Measurements from ENCODE around the gene SESN1.
"Not testable (repeated sequence)": the region's sequence is repeated elsewhere in the genome, so short reads cannot be mapped to it uniquely, and the experiment has no call there.

SESN1 gene

DNA sequence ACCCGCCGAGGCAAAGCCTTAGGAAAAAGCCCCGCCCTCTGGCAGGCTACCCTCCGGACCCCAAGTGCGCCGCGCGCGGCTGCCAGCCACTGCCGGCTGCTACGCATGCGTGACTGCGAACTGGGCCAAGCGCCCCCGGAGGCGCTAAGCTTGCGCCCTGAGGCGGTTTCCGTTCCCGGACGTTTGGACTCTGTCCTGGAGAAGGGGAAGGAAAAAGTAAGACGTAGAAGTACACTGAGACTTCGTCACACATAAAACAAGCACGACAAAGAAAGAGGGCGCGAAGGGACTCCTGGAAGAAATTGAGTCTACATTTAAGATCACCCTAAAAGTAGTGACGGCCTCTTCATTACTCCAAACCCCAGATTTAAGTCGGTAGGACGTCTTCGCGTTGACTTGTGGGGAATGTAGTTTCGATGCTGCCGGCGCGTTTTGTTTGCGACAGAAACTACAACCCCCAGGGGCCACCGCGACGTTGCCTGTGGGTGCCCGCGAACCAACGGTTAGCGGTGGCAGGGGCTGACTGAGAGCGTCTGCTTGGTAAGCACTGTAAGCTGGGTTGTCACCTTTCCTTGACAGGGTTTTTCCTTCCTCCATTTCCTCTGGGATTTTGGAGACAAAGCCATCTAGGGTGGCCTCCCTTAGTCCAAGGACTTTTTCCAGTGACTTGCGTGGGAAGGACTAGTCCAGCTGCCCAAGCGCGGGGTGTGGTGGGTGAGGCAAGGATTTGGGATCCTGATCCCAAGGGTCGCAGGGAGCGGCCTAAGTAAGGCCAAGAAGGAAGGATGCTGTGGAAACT lies 589 bp upstream of the SESN1 start, which contains the start of gene CEP57L1:
Gene CEP57L1, plus strand, starts transcription at position 472 of the 799 bp plus-strand sequence. CDS start 49,715 bp downstream, outside the sequence.
- peak; percentile 91 to 97 for DNase-seq (ENCODE audit: low read depth in 2 of 2)

GRCh38 chr6:109093732-109094415 lies 772 bp downstream of the SESN1 start:
- no peak for DNase-seq (ENCODE audit: low read depth in 2 of 2)

- no peak for DNase-seq (ENCODE audit: low read depth in 2 of 2)
These were observed 2.6 kb downstream of the SESN1 start for GRCh38 chr6:109092074-109092473.

DNA sequence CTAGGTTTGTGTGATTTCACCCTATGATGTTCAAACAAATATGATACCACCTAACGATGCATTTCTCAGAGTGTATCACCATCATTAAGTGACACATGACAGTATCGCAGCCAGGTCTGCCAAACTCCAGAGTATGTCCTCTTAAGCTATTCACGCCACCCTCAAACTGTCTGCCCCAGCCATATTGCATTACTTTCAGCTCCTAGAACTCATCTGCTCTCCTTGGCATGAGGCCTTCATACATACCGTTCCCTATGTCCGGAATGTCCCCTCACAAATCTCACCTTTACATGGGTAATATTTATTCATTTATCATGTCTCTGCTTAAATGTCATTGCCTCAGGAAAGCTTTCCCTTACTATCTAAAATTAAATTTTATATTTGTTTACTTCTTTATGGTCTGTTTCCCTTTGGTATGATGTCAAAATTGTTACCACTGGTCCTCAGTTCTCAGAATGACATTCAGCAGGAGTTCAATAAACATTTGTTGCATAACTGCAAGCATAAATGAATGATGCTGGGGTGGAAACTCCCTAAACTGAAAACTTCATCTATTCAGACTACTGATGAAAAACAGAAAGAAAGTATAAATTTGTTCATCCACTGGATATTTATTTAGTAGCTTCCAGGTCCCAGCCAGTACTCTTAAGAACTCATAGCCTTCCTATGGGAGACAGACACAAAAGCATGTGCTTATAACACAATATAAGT lies 3.2 kb downstream of the SESN1 start:
- no peak for DNase-seq (ENCODE audit: low read depth in 2 of 2)

DNA sequence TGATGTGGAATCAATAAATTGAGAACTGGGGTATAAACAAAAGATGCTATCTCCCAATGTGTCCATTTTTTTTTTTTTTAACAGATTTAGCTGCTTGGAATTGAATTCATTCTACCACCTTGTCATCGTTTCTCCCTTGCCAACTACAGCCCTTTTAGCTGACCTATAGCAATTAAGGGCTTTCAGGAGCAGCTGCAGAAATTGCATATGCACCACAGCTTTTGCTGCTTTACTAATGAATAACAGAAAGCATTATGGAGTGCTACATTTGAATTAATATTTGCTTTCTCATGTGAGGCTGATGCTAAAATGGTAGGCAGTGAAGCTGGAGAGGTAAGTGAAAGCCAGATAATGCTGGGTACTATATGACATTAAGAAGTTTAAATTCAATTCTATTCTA lies 5.7 kb downstream of the SESN1 start:
- no peak for DNase-seq (ENCODE audit: low read depth in 2 of 2)

DNA sequence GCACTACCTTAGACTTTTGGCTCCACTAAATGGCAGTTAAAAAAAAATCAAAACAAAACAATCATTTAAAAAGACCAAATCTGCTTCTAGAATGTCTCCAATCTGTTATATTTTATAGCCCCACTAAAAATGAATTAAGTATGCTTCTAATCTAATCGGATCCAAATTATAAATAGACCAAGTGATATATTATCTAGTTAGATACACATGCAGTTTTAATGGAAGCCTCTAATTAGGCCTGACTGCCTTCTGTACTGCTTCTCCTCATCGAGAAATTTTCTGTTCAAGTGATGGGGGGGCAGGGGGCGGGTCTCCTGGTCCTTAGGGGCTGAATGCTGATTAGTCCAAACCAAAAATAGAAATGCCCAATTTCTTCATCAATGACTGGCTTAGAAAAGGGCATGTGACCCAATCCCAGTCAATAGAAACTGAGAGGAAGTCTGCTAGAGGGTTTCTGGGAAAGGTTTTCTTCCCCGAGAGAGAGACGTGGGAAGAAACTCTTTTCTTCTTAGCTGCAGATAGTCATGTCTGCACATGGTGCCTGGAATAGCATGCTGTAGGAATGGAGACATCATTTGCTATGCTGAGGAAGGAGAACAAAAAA lies 6.9 kb downstream of the SESN1 start:
- DNase-seq (ENCODE audit: low read depth in 2 of 2), result no peak

GRCh38 chr6:109084146-109084545 lies 10.5 kb downstream of the SESN1 start:
- not testable (repeated sequence) for DNase-seq (ENCODE audit: low read depth in 2 of 2)

DNA sequence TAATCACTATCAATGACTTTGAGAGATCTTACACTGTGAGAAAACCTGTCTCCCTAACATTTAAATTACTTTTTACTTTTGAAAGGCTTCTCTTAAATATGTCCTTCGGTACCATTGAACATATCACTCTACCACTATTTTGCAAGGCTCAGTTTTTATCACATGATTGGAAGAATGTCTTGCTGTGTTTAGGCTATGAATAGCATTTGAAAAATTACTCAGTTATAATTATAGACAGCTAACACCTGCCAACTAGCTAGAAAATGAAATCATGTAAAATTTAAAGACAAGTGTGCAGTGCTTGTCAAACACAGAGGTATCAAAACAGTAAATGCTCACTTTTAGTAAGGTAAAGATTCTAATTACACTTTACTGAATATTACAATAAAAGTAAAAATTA lies 11.0 kb downstream of the SESN1 start:
- DNase-seq (ENCODE audit: low read depth in 2 of 2), result no peak

DNA sequence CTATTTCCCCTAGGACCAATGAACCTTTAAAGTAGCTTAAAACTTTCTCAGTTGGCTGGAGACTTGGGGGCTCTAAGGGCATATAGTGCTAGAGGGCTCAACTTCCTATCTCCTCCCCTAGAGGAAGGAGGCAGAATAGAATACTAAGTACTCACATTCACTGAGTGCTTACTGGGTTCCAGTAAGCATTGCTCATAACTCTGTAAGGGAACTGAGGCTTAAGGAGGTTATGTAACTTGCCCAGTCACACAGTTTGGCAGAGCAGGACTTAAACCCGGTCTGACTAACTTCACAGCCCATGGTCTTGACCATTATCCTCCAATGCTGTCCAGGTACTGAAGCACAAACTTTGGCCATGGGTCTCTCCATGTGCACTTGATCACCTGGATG lies 12.5 kb downstream of the SESN1 start:
- DNase-seq (ENCODE audit: low read depth in 2 of 2), result no peak

- DNase-seq (ENCODE audit: low read depth in 2 of 2), result no peak
These were observed 13.0 kb downstream of the SESN1 start for GRCh38 chr6:109081516-109082187.

GRCh38 chr6:109081026-109081425 lies 13.6 kb downstream of the SESN1 start:
- no peak for DNase-seq (ENCODE audit: low read depth in 2 of 2)

GRCh38 chr6:109079981-109080380 lies 14.7 kb downstream of the SESN1 start:
- DNase-seq (ENCODE audit: low read depth in 2 of 2), result no peak

- DNase-seq (ENCODE audit: low read depth in 2 of 2), result no peak
These were observed 18.3 kb downstream of the SESN1 start for GRCh38 chr6:109076377-109076776.

- DNase-seq (ENCODE audit: low read depth in 2 of 2), result peak; percentile 65 to 68
These were observed 18.7 kb downstream of the SESN1 start for GRCh38 chr6:109075934-109076333.

GRCh38 chr6:109074133-109074415 lies 20.6 kb downstream of the SESN1 start:
- DNase-seq (ENCODE audit: low read depth in 2 of 2), result no peak

DNA sequence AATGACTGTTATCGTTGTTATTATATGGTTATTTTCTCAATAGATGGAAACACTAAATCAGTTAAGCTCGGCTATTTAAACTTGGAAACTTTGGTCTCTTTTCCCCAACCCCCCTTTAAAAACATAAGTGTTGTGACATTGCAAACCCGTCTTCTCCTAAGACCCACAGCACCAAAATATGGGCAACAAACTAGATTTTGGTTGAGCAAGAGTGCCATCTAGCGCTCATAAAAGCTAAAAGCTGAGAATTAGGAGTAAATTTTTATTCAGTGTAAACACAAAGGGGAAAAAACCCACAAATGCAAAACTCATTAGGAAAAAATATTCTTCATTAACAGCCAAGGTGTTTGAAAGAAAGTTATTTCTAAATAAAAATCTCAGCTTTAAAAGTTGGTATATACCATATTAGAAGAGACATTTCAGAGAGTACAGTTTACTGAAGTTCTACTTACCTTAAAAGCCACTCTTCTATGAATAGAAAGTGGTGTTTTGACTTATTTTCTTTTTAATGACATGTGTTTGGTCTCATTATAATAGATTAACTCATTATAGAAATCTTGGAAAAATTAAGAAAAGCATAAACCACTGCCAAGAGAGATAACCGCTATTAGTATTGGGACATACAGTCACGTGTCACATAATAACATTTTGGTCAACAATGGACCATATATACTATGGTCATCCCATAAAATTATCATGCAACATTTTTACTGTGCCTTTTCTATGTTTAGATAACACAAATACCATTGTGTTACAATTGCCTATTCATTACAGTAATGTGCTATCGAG lies 21.1 kb downstream of the SESN1 start:
- peak; percentile 56 to 58 for DNase-seq (ENCODE audit: low read depth in 2 of 2)

DNA sequence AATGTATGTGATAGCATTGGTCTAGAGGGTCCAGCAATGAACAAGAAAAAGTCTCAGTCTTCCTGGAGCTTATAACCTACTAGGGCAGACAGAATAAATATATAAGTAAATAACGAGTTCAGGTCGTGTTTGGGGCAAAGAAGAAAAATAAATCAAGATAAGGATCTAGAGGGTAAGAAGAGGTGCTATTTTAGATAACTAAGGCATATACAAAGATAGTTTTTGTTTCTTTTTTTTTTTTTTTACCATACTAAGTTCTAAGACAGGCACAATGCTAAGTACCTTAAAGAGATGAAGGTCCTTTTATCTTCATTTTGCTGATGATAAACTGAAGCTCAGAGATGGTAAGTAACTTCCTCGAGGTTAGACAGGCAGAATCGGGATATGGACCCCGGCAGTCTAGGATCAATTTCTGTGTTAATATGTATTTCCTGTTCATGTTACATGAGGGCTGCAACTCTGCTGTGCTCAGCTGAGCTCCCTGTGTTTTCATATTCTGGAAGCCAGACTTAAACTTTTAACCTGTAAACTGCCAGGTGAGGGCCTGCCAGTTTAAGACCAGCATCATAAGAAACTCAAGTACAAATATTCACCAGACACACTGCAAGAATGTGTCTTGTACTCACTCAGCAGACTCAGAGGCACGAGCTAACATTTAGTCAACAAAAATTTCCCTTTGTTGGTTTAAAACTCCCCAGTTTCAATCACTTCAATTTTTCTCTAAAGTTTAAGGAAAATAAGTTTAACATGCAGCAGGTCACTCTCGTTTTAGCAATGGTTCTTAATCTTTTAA lies 23.3 kb downstream of the SESN1 start:
- no peak for DNase-seq (ENCODE audit: low read depth in 2 of 2)

- DNase-seq (ENCODE audit: low read depth in 2 of 2), result no peak
These were observed 24.9 kb downstream of the SESN1 start for GRCh38 chr6:109069746-109070145.

GRCh38 chr6:109062767-109063352 lies 31.8 kb downstream of the SESN1 start:
- DNase-seq (ENCODE audit: low read depth in 2 of 2), result no peak

GRCh38 chr6:109062216-109062615 lies 32.4 kb downstream of the SESN1 start:
- no peak for DNase-seq (ENCODE audit: low read depth in 2 of 2)

All from fibroblast of skin of left quadriceps (primary cell).